Activated CD8-positive, alpha-beta memory T cell treated with anti-CD3 and anti-CD28 coated beads for 1 hour (primary cell): Measurements from ENCODE around the gene RFTN2.
"Not testable (repeated sequence)": the region's sequence is repeated elsewhere in the genome, so short reads cannot be mapped to it uniquely, and the experiment has no call there.

Experiments used
- DNase-seq, 2 donors: peaks; one replicate each; pipeline ENCODE4 v3.0.0-alpha.2; 2020; ENCODE audit warnings: low read depth in 1 of 2; ENCODE audit errors: extremely low read depth in 1 of 2

The RFTN2 gene, protein sequence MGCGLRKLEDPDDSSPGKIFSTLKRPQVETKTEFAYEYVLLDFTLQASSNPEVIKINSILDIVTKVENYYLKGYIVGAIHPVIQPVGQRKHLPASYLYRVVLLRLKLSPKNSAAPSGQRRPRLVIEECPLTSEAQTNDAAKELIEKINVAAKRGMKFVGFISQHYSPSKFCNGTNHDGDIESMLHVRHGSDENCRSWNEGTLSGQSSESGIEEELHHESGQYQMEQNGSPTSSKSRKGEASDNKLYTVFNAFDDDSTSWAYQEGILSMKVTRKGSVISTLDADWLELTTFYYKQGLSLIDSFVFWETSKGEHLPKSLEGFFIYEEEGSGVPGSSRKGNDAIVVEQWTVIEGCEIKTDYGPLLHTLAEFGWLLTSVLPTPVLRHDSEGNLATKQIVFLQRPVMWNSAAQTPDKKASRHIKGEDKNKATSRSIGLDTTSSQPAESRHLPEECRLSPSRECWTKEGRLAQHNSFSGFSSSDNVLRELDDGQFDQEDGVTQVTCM

DNA sequence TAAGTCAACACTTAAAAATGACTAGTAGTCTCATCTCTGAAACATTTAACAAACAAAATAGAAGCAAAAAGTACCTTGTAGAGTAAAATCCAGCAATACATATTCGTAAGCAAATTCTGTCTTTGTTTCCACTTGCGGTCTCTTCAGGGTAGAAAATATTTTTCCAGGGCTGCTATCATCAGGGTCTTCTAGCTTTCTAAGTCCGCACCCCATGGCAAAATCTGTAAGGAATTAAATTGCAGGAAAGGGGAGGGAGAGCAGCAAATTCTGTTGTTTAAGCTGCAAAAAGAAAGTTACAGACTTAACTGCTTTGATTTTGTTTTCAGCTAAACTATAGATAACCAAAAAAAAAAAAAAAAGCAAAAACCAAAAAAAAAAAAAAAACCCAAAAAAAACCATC, at the start of gene RFTN2:
TSS of gene RFTN2 (minus strand) at position 342 of the 400 bp plus-strand sequence. CDS start at position 213, 129 bp downstream.
- DNase-seq: no peak

DNA sequence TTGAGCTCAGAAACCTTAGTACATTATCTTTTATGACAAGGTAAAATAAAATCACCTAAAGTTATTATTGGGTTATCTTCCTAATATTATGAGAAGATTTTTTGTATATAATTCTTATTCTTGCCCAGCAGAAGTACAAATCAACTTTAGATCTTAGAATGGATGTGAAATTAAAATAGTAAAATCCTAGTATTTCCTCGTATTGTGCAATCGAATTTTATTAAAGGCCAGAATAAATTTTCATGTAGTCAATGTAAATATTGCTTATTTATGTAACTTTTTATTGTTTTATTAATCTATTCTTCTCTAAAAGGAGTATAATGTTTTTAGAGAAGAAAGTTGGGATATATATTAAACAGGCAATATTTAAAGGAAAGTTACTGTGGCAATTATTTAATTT, 42.5 kb upstream of the RFTN2 start:
- no peak for DNase-seq

DNA sequence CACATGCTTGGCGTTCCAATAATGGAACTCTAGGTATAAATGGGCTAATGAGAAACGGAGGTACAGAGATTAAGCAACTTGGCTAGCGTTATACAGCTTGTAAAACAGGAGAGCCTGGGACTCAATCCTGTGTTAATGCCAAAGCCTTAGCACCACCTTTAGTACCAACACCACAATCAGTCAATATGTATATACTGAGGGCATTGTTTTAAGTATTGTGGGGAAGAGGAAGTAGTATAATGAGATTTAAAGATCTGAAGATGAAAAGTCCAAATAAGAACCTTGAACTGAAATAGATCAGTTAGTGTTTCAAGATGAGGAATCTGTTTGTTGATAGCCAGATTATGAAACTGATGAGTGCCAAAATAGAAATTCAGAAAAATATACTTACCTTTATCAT, 37.9 kb upstream of the RFTN2 start:
- no peak for DNase-seq

DNA sequence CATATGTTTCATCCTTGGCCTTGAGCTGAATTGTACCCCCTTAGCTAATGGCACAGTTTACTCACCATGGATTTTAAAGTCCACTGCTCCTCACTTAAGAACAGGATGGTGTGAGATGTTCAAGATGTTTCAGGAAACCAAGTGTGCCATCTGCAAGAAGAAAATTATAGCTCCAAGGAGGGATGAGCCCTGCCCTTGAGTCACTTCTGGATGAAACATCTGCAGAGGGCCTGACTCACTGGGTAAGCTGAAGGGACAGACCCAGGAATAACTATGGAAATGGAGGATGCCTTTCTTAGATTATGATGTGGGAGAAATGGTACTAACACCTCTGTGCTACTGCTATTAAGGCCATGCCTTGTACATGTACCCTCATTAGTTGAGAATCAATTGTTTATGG, 36.2 kb upstream of the RFTN2 start:
- DNase-seq: no peak

DNA sequence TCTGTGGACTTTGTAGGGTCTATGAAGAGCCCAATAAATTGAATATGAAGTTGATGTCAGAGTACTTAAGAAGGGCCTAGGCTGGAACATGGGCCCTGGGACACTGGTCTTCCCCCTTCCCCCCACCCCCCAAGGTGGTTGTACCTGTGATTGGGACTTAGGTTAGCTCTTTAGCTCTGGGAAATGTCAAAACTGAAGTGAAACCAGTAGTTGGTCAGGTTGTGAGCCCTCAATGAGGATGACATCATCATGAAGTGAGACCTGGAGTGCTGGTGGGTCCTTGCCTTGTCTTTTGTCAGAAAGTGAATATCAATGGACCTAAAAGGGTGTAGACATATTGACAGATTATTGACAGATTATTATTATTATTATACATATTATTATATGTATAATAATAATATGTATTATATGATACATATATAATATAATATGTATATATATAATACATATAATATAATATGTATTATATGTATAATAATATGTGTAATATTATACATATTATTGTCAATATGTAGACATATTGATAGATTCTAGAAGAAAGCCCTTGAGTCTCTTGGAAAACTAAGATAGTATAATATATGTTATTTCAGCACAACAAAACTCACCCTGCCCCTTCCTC, 35.1 kb upstream of the RFTN2 start:
- no peak for DNase-seq

DNA sequence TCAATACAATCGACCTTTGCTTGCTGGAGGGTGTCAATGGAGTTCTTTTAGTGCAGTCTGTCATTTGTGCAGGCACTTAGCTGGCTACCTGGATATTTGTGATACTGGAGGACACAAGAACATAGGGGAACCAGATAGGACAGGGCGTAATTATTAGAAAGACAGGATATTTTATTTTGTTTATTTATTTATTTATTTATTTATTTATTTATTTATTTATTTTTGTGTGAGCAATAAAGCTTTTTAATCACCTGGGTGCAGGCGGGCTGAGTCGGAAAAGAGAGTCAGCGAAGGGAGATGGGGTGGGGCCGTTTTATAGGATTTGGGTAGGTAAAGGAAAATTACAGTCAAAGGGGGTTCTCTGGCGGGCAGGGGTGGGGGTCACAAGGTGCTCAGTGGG, 33.8 kb upstream of the RFTN2 start:
- not testable (repeated sequence) for DNase-seq

DNA sequence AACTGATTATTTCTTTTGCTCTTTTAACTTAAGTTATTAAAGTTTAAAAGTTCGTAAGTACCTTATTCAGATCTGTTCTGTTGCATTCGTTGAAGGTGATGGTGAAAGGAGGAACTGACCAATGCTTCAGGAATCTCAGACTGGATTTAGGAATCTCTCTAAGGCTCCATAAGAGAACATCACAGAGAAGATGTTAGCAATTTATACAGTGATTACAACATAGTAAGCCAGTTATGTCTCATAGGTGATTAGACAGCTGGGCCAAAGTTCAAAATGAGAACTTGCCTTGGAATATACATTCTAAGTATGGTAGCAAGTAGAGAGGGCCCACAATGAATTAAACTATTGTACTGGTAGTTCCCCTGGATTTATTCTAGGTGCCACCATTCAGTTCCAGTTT, 32.9 kb upstream of the RFTN2 start:
- no peak for DNase-seq

DNA sequence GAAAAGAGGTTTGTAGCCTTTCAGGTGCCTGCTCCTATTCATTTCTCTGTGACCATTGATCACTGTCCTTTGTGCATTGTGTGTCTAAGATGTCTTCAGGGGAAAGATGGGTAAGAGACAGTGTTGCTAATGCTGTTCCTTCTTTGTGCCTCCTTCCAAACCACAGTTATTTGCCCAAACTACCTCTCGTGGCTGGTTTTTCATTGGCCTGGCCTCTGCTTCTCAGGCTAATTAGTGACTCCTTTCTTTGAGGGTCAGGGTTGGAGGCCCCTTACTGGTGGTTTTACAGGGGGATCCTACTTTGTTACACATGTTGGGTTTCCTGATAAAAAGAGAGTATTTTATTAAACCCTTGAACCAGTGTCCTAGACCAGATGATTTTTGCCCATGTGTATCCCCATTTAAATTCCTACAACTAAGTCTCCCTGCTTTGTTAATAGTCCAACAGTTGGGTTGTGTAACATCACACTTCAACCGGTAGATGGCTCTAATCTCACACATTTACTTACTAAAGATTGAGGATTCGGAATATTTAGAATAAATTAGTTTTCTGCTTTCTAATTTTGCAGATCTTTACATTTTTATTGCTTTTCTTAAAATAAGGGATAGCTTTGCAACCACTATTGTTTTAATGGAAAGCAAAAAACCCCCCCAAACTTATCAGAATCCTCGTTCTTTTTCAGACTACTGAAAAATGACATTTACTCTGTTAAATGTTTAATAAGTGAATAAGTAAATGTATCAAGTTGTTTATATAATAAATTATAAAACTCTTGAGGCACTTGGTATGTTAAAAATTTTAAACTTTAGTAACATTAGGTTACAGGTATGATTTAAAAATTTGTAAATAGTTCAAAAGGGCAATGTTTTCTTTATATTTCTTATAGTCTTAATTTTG, 32.2 kb upstream of the RFTN2 start:
- no peak for DNase-seq

DNA sequence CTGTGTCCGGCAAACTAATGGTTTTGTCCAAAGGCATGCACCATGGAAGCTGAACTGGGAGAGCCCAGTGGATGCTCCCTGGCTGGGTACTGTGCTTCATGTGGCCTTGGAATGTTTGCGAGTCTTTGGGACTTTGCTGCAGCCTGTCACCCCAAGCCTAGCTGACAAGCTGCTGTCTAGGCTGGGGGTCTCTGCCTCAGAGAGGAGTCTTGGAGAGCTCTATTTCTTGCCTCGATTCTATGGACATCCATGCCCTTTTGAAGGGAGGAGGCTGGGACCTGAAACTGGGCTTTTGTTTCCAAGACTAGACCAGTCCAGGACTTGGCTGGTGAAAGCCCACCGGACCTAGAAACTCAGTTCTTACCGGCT, 31.4 kb upstream of the RFTN2 start:
- DNase-seq: no peak

DNA sequence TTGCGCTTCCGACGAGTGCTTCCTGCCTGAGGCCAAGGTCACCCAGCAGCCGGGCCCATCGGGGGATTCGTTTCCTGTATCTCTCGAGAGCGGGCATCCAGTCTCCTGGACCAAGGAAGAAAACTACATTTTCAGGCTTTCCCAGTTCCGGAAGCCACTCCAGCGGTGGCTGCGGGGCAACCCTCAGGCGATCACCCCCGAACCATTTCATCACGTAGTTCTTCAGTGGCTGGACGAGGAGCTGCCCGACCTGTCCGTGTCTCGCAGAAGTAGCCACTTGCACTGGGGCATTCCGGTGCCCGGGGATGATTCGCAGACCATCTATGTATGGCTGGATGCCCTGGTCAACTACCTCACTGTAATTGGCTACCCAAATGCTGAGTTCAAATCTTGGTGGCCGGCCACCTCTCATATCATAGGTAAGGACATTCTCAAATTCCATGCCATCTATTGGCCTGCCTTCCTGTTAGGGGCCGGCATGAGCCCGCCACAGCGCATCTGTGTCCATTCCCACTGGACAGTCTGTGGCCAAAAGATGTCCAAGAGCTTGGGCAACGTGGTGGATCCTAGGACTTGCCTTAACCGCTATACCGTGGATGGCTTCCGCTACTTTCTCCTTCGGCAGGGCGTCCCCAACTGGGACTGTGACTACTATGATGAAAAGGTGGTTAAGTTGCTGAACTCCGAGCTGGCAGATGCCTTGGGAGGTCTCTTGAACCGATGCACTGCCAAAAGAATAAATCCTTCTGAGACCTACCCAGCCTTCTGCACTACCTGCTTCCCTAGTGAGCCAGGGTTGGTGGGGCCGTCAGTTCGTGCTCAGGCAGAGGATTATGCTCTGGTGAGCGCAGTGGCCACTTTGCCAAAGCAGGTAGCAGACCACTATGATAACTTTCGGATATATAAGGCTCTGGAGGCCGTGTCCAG, 30.8 kb upstream of the RFTN2 start:
- DNase-seq: no peak

DNA sequence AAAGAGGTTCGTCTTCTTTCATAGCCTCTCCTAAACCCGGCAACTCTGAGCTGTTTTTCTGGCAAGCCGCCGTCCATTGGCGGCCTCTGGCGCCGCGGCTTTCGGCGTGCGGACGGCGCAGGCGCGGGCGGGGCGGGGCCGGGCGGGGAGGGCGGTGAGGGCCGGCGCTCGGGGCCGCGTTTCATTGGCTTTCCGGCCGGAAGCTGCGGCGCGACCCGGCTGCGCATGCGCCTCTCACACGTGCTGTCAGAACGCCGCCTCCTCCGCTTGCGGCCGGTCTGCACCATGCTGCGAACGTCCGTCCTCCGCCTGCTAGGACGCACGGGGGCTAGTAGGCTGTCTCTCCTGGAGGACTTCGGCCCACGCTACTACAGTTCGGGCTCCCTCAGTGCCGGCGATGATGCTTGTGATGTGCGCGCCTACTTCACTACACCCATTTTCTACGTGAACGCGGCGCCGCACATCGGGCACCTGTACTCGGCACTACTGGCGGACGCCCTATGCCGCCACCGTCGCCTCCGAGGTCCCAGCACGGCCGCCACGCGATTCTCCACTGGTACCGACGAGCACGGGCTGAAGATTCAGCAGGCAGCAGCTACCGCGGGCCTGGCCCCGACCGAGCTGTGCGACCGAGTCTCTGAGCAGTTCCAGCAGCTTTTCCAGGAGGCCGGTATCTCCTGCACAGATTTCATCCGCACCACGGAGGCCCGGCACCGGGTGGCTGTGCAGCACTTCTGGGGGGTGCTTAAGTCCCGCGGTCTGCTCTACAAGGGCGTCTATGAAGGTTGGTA, 29.9 kb upstream of the RFTN2 start, which contains the start of gene MARS2:
TSS of gene MARS2 (plus strand) at position 249 of the 791 bp plus-strand sequence. CDS start at position 286, 37 bp downstream.
- peak; percentile 75 to 92 for DNase-seq

DNA sequence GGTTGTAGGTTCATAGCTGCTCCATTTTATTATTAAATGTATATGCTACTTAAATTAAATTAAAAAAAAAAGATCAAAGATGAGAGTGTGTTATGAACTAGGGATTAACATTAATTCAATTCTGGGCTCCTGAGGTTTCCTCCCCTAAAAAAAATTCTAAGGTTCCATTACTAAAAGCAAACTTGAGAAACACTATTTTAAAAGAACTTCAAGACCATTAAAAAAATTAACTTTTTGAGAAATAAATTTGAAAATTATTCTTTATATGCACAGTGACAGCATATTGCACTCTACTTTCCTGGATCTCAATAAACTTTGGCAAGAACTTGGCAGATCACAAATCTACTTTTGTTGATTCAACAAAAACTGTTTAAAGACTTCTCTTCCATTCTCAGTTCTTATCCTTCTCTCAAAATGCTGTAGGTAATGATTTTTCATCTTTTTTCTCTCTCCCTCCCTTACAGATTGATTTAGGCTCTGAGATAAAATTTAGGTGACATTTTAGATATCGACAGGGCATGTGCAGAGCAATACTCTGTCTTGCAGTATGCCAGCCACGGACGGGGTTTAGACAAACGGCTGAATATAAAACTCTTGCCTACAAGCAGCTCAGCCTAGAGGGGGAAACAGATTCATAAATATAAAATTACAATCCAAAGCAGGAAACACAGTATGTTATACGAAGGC, 29.2 kb upstream of the RFTN2 start:
- no peak for DNase-seq

DNA sequence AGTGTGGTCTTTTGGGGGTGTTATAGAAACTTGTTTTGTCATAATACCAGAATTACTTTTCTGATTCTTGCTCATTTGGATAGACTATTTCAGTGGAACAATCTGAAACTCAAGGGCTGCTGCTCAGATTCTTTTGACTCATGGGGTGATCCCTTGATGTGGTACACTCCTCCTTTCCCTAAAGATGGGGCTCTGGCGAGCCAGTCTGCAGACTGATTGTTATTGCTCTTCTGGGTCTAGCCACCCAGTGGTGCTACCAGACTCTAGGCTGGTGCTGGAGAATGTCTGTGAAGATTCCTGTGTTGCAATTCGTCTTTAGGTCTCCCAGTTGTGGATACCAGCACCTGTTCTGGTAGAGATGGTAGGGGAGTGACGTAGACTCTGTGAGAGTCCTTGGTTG, 25.6 kb upstream of the RFTN2 start:
- DNase-seq: no peak

DNA sequence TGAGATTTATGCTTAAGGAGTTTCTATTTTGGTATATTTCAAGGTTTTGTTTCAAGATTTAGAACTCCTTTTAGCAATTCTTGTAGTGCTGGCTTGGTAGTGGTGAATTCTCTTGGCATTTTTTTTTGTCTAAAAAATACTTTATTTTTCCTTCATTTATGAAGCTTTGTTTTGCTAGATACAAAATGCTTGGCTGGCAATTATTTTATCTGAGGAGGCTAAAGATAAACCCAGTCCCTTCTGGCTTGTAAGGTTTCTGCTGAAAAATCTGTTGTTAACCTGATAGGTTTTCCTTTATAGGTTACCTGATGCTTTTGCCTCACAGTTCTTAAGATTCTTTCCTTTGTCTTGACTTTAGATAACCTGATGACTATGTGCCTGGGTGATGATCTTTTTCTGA, 24.3 kb upstream of the RFTN2 start:
- DNase-seq: not testable (repeated sequence)

DNA sequence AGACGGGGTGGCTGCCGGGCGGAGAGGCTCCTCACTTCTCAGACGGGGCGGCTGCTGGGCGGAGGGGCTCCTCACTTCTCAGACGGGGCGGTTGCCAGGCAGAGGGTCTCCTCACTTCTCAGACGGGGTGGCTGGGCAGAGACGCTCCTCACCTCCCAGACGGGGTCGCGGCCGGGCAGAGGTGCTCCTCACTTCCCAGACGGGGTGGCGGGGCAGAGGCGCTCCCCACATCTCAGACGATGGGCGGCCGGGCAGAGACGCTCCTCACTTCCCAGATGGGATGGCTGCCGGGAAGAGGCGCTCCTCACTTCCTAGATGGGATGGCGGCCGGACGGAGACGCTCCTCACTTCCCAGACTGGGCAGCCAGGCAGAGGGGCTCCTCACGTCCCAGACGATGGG, 21.2 kb upstream of the RFTN2 start:
- DNase-seq: not testable (repeated sequence)

DNA sequence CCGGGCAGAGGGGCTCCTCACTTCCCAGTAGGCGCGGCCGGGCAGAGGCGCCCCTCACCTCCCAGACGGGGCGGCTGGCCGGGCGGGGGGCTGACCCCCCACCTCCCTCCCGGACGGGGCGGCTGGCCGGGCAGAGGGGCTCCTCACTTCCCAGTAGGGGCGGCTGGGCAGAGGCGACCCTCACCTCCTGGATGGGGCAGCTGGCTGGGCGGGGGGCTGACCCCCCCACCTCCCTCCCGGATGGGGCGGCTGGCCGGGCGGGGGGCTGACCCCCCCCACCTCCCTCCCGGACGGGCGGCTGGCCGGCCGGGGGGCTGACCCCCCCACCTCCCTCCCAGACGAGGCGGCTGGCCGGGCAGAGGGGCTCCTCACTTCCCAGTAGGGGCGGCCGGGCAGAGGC, 20.6 kb upstream of the RFTN2 start:
- not testable (repeated sequence) for DNase-seq

DNA sequence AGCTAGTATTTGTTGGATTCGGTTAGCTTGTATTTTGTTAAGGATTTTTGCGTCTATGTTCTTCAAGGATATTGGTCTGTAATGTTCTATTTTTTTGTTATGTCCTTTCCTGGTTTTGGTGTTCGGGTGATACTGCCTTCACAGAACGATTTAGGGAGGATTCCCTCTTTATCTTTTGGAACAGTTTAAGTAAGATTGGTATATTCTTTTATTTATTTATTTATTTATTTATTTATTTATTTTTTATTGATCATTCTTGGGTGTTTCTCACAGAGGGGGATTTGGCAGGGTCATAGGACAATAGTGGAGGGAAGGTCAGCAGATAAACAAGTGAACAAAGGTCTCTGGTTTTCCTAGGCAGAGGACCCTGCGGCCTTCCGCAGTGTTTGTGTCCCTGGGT, 19.8 kb upstream of the RFTN2 start:
- not testable (repeated sequence) for DNase-seq

DNA sequence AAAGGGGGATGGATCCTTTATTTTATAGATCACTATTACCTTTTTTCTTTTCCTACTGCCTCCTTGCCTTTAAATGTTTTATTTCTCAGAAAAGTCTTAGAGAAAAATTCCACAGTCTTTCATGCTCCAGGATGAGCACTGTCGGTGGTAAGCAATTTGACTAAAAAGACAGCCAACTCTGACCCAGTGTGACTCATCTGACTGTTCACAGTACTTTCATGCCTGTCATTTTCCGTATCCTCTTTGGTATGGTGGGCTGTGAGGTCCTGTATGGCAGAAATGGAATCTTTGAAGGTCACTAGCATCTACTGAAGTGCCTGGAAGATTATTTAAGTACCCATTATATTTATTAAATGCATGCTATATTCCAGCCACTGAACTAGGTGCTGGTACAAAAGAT, 2.1 kb upstream of the RFTN2 start:
- no peak for DNase-seq

DNA sequence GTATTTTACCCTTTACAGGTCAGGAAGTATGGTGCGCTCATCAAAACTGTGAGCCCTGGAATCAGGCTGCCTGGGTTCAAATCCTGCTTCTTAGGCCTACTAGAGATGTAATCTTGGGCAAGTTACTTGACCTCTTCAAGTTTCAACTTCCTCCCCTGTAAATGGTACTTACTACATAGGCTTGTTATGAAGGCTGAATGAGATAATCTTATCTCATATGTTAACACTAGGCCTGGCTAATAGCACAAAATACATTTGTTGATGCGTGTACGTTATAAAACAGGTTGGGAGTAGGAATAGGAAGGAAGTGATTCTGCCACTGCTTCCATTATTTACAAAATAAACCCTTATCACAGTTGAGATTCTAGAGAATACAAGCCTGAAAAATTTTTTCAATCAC, 1.7 kb upstream of the RFTN2 start:
- no peak for DNase-seq
